MCF 10A (cell line): Measurements from ENCODE around the gene ZP2. TPM values are rescaled to one million over a fixed set of nuclear protein-coding genes. Genes with fewer than 3 reads are reported as not detected.
"Not testable (repeated sequence)": the region's sequence is repeated elsewhere in the genome, so short reads cannot be mapped to it uniquely, and the experiment has no call there.

ENCODE experiments used
- BruUV-seq: library from RNA; stranded (reverse); fragments of 400-500 nt; replicated peaks from 2 replicates; lab custom pipeline; 2021; lab: Mats Ljungman, UMichigan
- CTCF ChIA-PET: fragments of 300-600 bp; sonication (Branson Sonifier 250); formaldehyde crosslinking; extraction: SDS; loops from one replicate; lab custom pipeline; 2021; ENCODE audit warnings: antibody characterized with exemption, inconsistent platforms; lab: Yijun Ruan, JAX
- POLR2A ChIA-PET: fragments of 300-600, 350-650 bp; sonication (Branson Sonifier 250); formaldehyde crosslinking; extraction: SDS; loops from one replicate; lab custom pipeline; 2020; ENCODE audit warnings: antibody characterized with exemption, inconsistent platforms; lab: Yijun Ruan, JAX
- DNase-seq: peaks from one replicate; pipeline ENCODE4 v3.0.0-alpha.2; 2018; ENCODE audit not compliant: unreplicated experiment
- H3K27ac Mint-ChIP-seq: one replicate; pipeline ENCODE4 v1.8.0; 2022; ENCODE audit warnings: mild to moderate bottlenecking, low read depth, mixed read lengths; ENCODE audit not compliant: unreplicated experiment
- H3K27me3 Mint-ChIP-seq: one replicate; pipeline ENCODE4 v1.8.0; 2022; ENCODE audit warnings: mixed read lengths; ENCODE audit not compliant: insufficient read depth, unreplicated experiment
- H3K36me3 Mint-ChIP-seq: one replicate; pipeline ENCODE4 v1.8.0; 2022; ENCODE audit warnings: mild to moderate bottlenecking, moderate library complexity, mixed read lengths; ENCODE audit not compliant: insufficient read depth, unreplicated experiment
- H3K4me1 Mint-ChIP-seq: one replicate; pipeline ENCODE4 v1.8.0; 2022; ENCODE audit warnings: mixed read lengths; ENCODE audit not compliant: insufficient read depth, unreplicated experiment
- H3K4me3 Mint-ChIP-seq: one replicate; pipeline ENCODE4 v1.8.0; 2022; ENCODE audit warnings: mild to moderate bottlenecking, moderate library complexity, mixed read lengths; ENCODE audit not compliant: unreplicated experiment
- H3K9me3 Mint-ChIP-seq: one replicate; pipeline ENCODE4 v1.8.0; 2022; ENCODE audit warnings: mixed read lengths; ENCODE audit not compliant: unreplicated experiment
- intact Hi-C: fragments of 100-400 bp; cut with micrococcal nuclease; formaldehyde crosslinking; loops from 2 replicates; pipeline ENCODE4 v1.14.1; 2022
- total RNA-seq: library from RNA; stranded (reverse); gene quantifications from 2 replicates; pipeline ENCODE4 v1.2.3, GENCODE V29; 2022
- TF ChIP-seq, protein P1 (sequence below): fragments of 200-600 bp; IDR thresholded peaks from one replicate; pipeline ENCODE4 v1.8.0; 2022; ENCODE audit warnings: antibody characterized with exemption, mild to moderate bottlenecking; ENCODE audit not compliant: unreplicated experiment

The ZP2 gene
- total RNA-seq, 1 experiment from 2014 or later, result not detected

GRCh38 chr16:21197621-21198020 is 13.8 kb downstream of the ZP2 start:
- POLR2A ChIA-PET, result no interaction called here
- no peak overlapping the region for H3K4me3 Mint-ChIP-seq
- TF ChIP-seq, protein P1, sequence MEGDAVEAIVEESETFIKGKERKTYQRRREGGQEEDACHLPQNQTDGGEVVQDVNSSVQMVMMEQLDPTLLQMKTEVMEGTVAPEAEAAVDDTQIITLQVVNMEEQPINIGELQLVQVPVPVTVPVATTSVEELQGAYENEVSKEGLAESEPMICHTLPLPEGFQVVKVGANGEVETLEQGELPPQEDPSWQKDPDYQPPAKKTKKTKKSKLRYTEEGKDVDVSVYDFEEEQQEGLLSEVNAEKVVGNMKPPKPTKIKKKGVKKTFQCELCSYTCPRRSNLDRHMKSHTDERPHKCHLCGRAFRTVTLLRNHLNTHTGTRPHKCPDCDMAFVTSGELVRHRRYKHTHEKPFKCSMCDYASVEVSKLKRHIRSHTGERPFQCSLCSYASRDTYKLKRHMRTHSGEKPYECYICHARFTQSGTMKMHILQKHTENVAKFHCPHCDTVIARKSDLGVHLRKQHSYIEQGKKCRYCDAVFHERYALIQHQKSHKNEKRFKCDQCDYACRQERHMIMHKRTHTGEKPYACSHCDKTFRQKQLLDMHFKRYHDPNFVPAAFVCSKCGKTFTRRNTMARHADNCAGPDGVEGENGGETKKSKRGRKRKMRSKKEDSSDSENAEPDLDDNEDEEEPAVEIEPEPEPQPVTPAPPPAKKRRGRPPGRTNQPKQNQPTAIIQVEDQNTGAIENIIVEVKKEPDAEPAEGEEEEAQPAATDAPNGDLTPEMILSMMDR, result no peak
- intact Hi-C loops, result no loop called here
- H3K36me3 Mint-ChIP-seq, result no peaks in the 10 kb centered on the region
- DNase-seq, result no peak
- BruUV-seq, result no TSS peak
- no peaks in the 10 kb centered on the region for H3K4me1 Mint-ChIP-seq
- H3K27me3 Mint-ChIP-seq, result peaks cover 44% of the 10 kb centered on the region
- H3K27ac Mint-ChIP-seq, result no peak overlapping the region
- CTCF ChIA-PET, result interaction anchor here (2.4 kb wide), 1 partner anchor 9 kb away, joined by 8 read pairs; no protein-coding TSS in a partner anchor
- no peaks in the 10 kb centered on the region for H3K9me3 Mint-ChIP-seq

- Mint-ChIP-seq H3K4me3 (no peak overlapping the region), H3K27me3 (peaks cover 39% of the 10 kb centered on the region), H3K36me3 (no peaks in the 10 kb centered on the region), H3K27ac (no peak overlapping the region), H3K4me1 (no peaks in the 10 kb centered on the region), H3K9me3 (no peaks in the 10 kb centered on the region)
- TF ChIP-seq, protein P1, result no peak
- ChIA-PET CTCF (interaction anchor here (1.3 to 2.4 kb wide), 2 partner anchors 9 to 104 kb away, joined by 4 to 8 read pairs; no protein-coding TSS in a partner anchor), POLR2A (no interaction called here)
- intact Hi-C loops, result no loop called here
- BruUV-seq, result no TSS peak
- DNase-seq, result no peak
Measured at GRCh38 chr16:21197112-21197511, 14.3 kb downstream of the ZP2 start.

DNA sequence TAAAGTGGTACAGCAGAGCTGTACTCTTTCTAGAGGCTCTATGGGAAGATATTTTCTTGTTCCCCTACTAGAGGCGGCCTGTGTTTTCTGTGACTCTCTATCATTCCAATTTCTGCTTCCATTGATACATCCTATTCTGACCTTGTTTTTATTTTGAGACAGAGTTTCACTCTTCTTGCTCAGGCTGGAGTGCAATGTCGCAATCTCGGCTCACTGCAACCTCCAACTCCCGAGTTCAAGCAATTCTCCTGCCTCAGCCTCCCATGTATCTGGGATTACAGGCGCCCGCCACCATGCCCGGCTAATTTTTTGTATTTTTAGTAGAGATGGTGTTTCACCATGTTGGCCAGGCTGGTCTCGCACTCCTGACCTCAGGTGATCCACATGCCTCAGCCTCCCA is 16.0 kb downstream of the ZP2 start:
- intact Hi-C loops, POLR2A ChIA-PET: not testable (repeated sequence)

GRCh38 chr16:21194771-21195301 is 16.5 kb downstream of the ZP2 start:
- H3K27me3 Mint-ChIP-seq, result peaks cover 16% of the 10 kb centered on the region
- DNase-seq, result no peak
- H3K36me3 Mint-ChIP-seq, result no peaks in the 10 kb centered on the region
- intact Hi-C loops, result no loop called here
- BruUV-seq, result no TSS peak
- H3K27ac Mint-ChIP-seq, result no peak overlapping the region
- TF ChIP-seq, protein P1, result no peak
- H3K9me3 Mint-ChIP-seq, result no peaks in the 10 kb centered on the region
- H3K4me3 Mint-ChIP-seq, result no peak overlapping the region
- ChIA-PET POLR2A (no interaction called here), CTCF (interaction anchor here (0.6 to 0.9 kb wide), 2 partner anchors 106 to 370 kb away, joined by 3 to 4 read pairs; no protein-coding TSS in a partner anchor)
- H3K4me1 Mint-ChIP-seq, result no peaks in the 10 kb centered on the region

More for the DNA sequence above, 16.0 kb downstream of the ZP2 start:
- H3K4me1 Mint-ChIP-seq, H3K36me3 Mint-ChIP-seq, H3K4me3 Mint-ChIP-seq, H3K27ac Mint-ChIP-seq, DNase-seq, BruUV-seq, H3K9me3 Mint-ChIP-seq: not testable (repeated sequence)
- peaks cover 21% of the 10 kb centered on the region for H3K27me3 Mint-ChIP-seq
- CTCF ChIA-PET, result interaction anchor here (0.6 to 2.4 kb wide), 3 partner anchors 7 to 369 kb away, joined by 3 to 8 read pairs (median 4); no protein-coding TSS in a partner anchor
